H1 (cell line): ENCODE measurements around the gene UIMC1. TPM values are rescaled to one million over a fixed set of nuclear protein-coding genes. Genes with fewer than 3 reads are reported as not detected.

Source experiments
- CTBP2 ChIP-seq: IDR thresholded peaks from 2 replicates; pipeline ENCODE4 v1.7.0; 2011; ENCODE audit warnings: borderline replicate concordance, mild to moderate bottlenecking, moderate library complexity, mixed read lengths, low read length; ENCODE audit not compliant: insufficient read depth, insufficient read length
- polyA plus RNA-seq, 7 experiments: library from polyadenylated mRNA; depleted of rRNA in 3 of 7; stranded (reverse) in 5 of 7; unstranded in 2 of 7; fragments of >200 nt in 5 of 7; fragments of 200-250 nt in 2 of 7; gene quantifications; 1 replicate in 5 of 7; 2 replicates in 1 of 7; 4 replicates in 1 of 7; pipeline versions ENCODE4 v1.2.1 to v1.2.3, GENCODE V29; 2011 to 2013; ENCODE audit warnings: missing spikeins in 2 of 7, mixed read lengths in 2 of 7
- total RNA-seq: library from RNA; stranded (reverse); fragmentation: NEBNext Ultra II Directional; extraction: Animal tissue kit (Norgen Biotek cat#: 25700); gene quantifications from 2 replicates; pipeline ENCODE4 v1.2.1, GENCODE V29; 2021

UIMC1 gene
- total and polyA plus RNA-seq, 2 of the 8 experiments (the other 6 are each of a cell fraction or from before 2014, with no cell fraction given) = 12.8 to 43.7 TPM

- TF ChIP-seq CTBP2 = no peak
Measured at GRCh38 chr5:176869501-176870109, 137.0 kb downstream of the UIMC1 start (continued).
